ENCODE data around the gene ABCC8. TPM values are rescaled to one million over a fixed set of nuclear protein-coding genes. Genes with fewer than 3 reads are reported as not detected.

Gene ABCC8
- total RNA-seq, 1 experiment from 2014 or later = 2.4 TPM

DNA sequence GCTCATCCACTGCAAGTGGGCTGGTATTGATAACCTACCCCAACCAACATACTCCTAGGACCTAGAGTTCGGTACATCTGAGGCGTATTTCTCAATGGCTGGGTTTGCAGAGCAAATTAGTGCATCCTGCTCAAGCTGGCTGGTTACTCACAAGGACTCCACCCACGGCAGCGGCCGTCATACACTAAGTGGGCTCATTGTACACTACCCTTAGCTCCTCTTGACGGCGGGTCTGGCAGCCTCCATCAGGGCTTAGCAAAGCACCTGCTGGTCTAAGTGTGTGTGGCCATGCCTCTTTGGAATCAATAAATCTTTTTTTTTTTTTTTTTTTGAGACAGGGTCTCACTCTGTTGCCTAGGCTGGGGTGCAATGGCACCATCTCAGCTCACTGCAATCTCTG is 68.0 kb downstream of the ABCC8 start:
- Histone ChIP-seq H2BK12ac (ENCODE audit: insufficient read length, low read depth, low read length) (no peak overlapping the region), H3K23me2 (ENCODE audit: insufficient read length, low read depth, low read length, poor library complexity, severe bottlenecking) (no peaks in the 10 kb centered on the region), H2BK120ac (ENCODE audit: low read depth, low read length, poor library complexity, severe bottlenecking) (no peak overlapping the region), H3K4ac (ENCODE audit: low read depth, low read length) (no peak overlapping the region), H3K4me2 (ENCODE audit: insufficient read depth, insufficient read length, low read length) (no peak overlapping the region), H3K79me1 (ENCODE audit: insufficient read depth, low read depth, low read length, poor library complexity, severe bottlenecking) (no peaks in the 10 kb centered on the region), H4K8ac (replicated peaks; ENCODE audit: insufficient read length, low read depth, low read length) (no peak overlapping the region), H2AK5ac (ENCODE audit: insufficient read length, low read length) (no peak overlapping the region), H2BK20ac (ENCODE audit: low read depth, low read length, poor library complexity, severe bottlenecking) (no peak overlapping the region), H4K5ac (ENCODE audit: insufficient read length, low read depth, low read length) (no peak overlapping the region), H2AFZ (ENCODE audit: low read length) (no peak overlapping the region), H3T11ph (ENCODE audit: low read length) (no peak overlapping the region), H3K27me3 (ENCODE audit: insufficient read depth, low read length) (no peaks in the 10 kb centered on the region), H3K79me2 (ENCODE audit: insufficient read depth, low read length) (no peaks in the 10 kb centered on the region), H3K23ac (ENCODE audit: insufficient read length, low read depth, low read length) (no peak overlapping the region), H3K56ac (ENCODE audit: insufficient read length, low read depth, low read length) (no peak overlapping the region), H3K14ac (ENCODE audit: insufficient read depth, low read length) (no peak overlapping the region), H3K9me3 (ENCODE audit: control insufficient read depth, low read depth, low read length) (no peaks in the 10 kb centered on the region), H2BK15ac (ENCODE audit: low read depth, low read length) (no peak overlapping the region), H3K18ac (ENCODE audit: insufficient read length, low read depth, low read length) (no peak overlapping the region), H2BK5ac (ENCODE audit: insufficient read length, low read length) (no peak overlapping the region), H4K20me1 (ENCODE audit: control insufficient read depth, insufficient read depth, insufficient read length) (no peaks in the 10 kb centered on the region), H3K4me1 (ENCODE audit: insufficient read depth, low read length) (no peaks in the 10 kb centered on the region), H3K27ac (ENCODE audit: insufficient read length, low read depth, low read length) (no peak overlapping the region), H4K91ac (ENCODE audit: insufficient read length, low read depth, low read length) (no peak overlapping the region), H3K9ac (ENCODE audit: extremely low read depth, insufficient read length, low read length) (no peak overlapping the region)
- no peak for DNase-seq
- H3K27me3 Mint-ChIP-seq (ENCODE audit: low read depth) = peaks cover 32% of the 10 kb centered on the region
- H3K27ac Mint-ChIP-seq = no peak overlapping the region
- no CpG with 5 or more reads among the region's 7 CpGs for WGBS (ENCODE audit: extremely low coverage, insufficient read length, low lambda C conversion rate)
- no peaks in the 10 kb centered on the region for H3K36me3 Mint-ChIP-seq (ENCODE audit: insufficient read depth in 1 of 3, low read depth in 3 of 3)
- H3K4me3 Mint-ChIP-seq = no peak overlapping the region
- H3K4me1 Mint-ChIP-seq = peaks cover 11 to 25% of the 10 kb centered on the region in 2 experiments
- TF ChIP-seq CTCF (conservative IDR thresholded peaks at IDR 0.05) = no peak
- H3K9me3 Mint-ChIP-seq = peaks cover 0 to 6% of the 10 kb centered on the region in 2 experiments; a peak in 2 of 5 replicates

Measured in H9 (cell line).